ENCODE measurements around the gene USP43. TPM values are rescaled to one million over a fixed set of nuclear protein-coding genes. Genes with fewer than 3 reads are reported as not detected.

USP43 gene
- total and polyA plus RNA-seq, 10 of the 15 experiments (the other 5 are each of a cell fraction or from before 2014, with no cell fraction given): 0.94 TPM; not detected in 9

- Histone ChIP-seq H3K27me3 (replicated peaks in 1 of 2; ENCODE audit: control insufficient read depth in 2 of 2, insufficient read depth in 2 of 2, low read length in 1 of 2) (no peaks in the 10 kb centered on the region), H3K4me2 (ENCODE audit: control insufficient read depth, insufficient read depth) (no peak overlapping the region), H3K36me3 (ENCODE audit: control insufficient read depth in 2 of 2, insufficient read depth in 2 of 2, low read length in 1 of 2) (no peaks in the 10 kb centered on the region), H2AFZ (ENCODE audit: control insufficient read depth, low read depth, low read length) (no peak overlapping the region), H3K4me1 (ENCODE audit: control insufficient read depth, insufficient read depth, low read length) (no peaks in the 10 kb centered on the region), H3K4me3 (no peak overlapping the region), H3K27ac (ENCODE audit: control insufficient read depth, insufficient read depth) (no peak overlapping the region), H3K9me3 (replicated peaks; ENCODE audit: control insufficient read depth, insufficient read depth, low read length) (no peaks in the 10 kb centered on the region), H3K79me2 (ENCODE audit: control insufficient read depth, insufficient read depth, low read length) (no peaks in the 10 kb centered on the region), H4K20me1 (ENCODE audit: control insufficient read depth, insufficient read depth) (no peaks in the 10 kb centered on the region), H3K9ac (ENCODE audit: control insufficient read depth, insufficient read depth, low read length) (no peak overlapping the region)
- CTCF ChIA-PET: no interaction called here
- POLR2A ChIA-PET: no interaction called here
- 24% methylated on average over 7 of the region's 7 CpGs for WGBS (ENCODE audit: insufficient coverage, insufficient replicate concordance, low lambda C conversion rate, missing lambda C conversion rate)
- intact Hi-C loops (cut with micrococcal nuclease; ENCODE audit: unreplicated experiment): loop anchor here (5.0 kb wide), 1 partner anchor 190 kb away; the partner anchor contains the start of genes CFAP52 and STX8
- no peak for TF ChIP-seq JUNB (IDR thresholded peaks at IDR 0.05)
- TF ChIP-seq WRNIP1 (IDR thresholded peaks at IDR 0.05; ENCODE audit: borderline replicate concordance, low read depth, low read length): no peak
- TF ChIP-seq SRF (IDR thresholded peaks at IDR 0.05; ENCODE audit: low read depth in 2 of 2, low read length in 2 of 2): no peak
- no peak for TF ChIP-seq PKNOX1 (IDR thresholded peaks at IDR 0.05)
- TF ChIP-seq EGR1 (IDR thresholded peaks at IDR 0.05; ENCODE audit: borderline replicate concordance in 1 of 2, low read depth in 2 of 2, low read length in 2 of 2): no peak
- no peak for TF ChIP-seq MAX (IDR thresholded peaks at IDR 0.05; ENCODE audit: low read depth, low read length)
- TF ChIP-seq BCL3 (IDR thresholded peaks at IDR 0.05; ENCODE audit: borderline replicate concordance, insufficient read depth, low read depth, low read length, poor library complexity, severe bottlenecking): no peak
- TF ChIP-seq ZNF207 (IDR thresholded peaks at IDR 0.05; ENCODE audit: borderline replicate concordance): no peak
- TF ChIP-seq ZNF622 (IDR thresholded peaks at IDR 0.05): no peak
- in situ Hi-C loops (cut with MboI): no loop called here
- ATAC-seq (no peak), FAIRE-seq (no peak), DNase-seq (ENCODE audit: low read depth, low spot score) (no peak)
- no TSS peak for BruUV-seq (replicated peaks)
- RAD21 ChIA-PET (ENCODE audit: unreplicated experiment): no interaction called here
- SMC1A ChIA-PET (ENCODE audit: uncharacterized antibody, unreplicated experiment): no interaction called here
Observed at GRCh38 chr17:9767432-9767991, 122.2 kb downstream of the USP43 start.
